SK-N-SH (cell line): ENCODE data around the gene ATF6B. TPM values are rescaled to one million over a fixed set of nuclear protein-coding genes. Genes with fewer than 3 reads are reported as not detected.

Source experiments
- CTCF ChIA-PET: fragments of 300-600, 350-600 bp; formaldehyde crosslinking; extraction: SDS; loops from one replicate; lab custom pipeline; 2021; lab: Yijun Ruan, JAX
- POLR2A ChIA-PET: fragments of 350-600 bp; sonication (Branson Sonifier 250); formaldehyde crosslinking; extraction: SDS; loops from one replicate; lab custom pipeline; 2020; ENCODE audit warnings: antibody characterized with exemption, inconsistent platforms; lab: Yijun Ruan, JAX
- DNase-seq: peaks from one replicate; pipeline ENCODE4 v3.0.0; 2012
- H2AFZ ChIP-seq: fragments of 200-600 bp; sonication (generic); 2 replicates; pipeline ENCODE4 v1.8.1; 2016; ENCODE audit warnings: antibody characterized with exemption, mild to moderate bottlenecking, low read depth
- H3F3A ChIP-seq: fragments of 200-600 bp; sonication (generic); replicated peaks from 2 replicates; pipeline ENCODE3; 2016; ENCODE audit warnings: antibody characterized with exemption, mild to moderate bottlenecking; ENCODE audit not compliant: insufficient read depth
- H3K27ac ChIP-seq, 2 experiments: fragments of 200-500 bp in 1 of 2; fragments of 200-600 bp in 1 of 2; sonication (Bioruptor generic) in 1 of 2; sonication (generic), shearing (Covaris generic) in 1 of 2; 2 replicates each; pipeline versions ENCODE4 v1.5.1 to v1.6.1; 2014 to 2016; ENCODE audit warnings: low read depth in 2 of 2, inconsistent platforms in 1 of 2, low read length in 1 of 2, mild to moderate bottlenecking in 1 of 2, mixed read lengths in 1 of 2
- H3K27me3 ChIP-seq: fragments of 200-600 bp; sonication (generic), shearing (Covaris generic); 2 replicates; pipeline ENCODE4 v1.6.1; 2016; ENCODE audit warnings: mixed run types; ENCODE audit not compliant: insufficient read depth
- H3K36me3 ChIP-seq, 2 experiments: fragments of 200-500 bp in 1 of 2; fragments of 200-600 bp in 1 of 2; sonication (Bioruptor generic) in 1 of 2; sonication (generic) in 1 of 2; replicated peaks in 1 of 2; 2 replicates each; pipeline versions ENCODE3 to v1.5.1; 2014 to 2016; ENCODE audit warnings: low read length in 1 of 2, mild to moderate bottlenecking in 1 of 2; ENCODE audit not compliant: insufficient read depth in 2 of 2, control insufficient read depth in 1 of 2
- H3K4me1 ChIP-seq, 2 experiments: fragments of 200-500 bp in 1 of 2; fragments of 200-600 bp in 1 of 2; sonication (Bioruptor generic) in 1 of 2; sonication (generic), shearing (Covaris generic) in 1 of 2; 2 replicates each; pipeline versions ENCODE4 v1.5.1 to v1.6.1; 2014 to 2016; ENCODE audit warnings: low read depth in 1 of 2, low read length in 1 of 2, mixed run types in 1 of 2; ENCODE audit not compliant: insufficient read depth in 2 of 2, control insufficient read depth in 1 of 2
- H3K4me2 ChIP-seq: fragments of 200-600 bp; sonication (generic), shearing (Covaris generic); 2 replicates; pipeline ENCODE4 v1.6.1; 2017; ENCODE audit warnings: mixed run types
- H3K4me3 ChIP-seq, 2 experiments: fragments of 200-500 bp in 1 of 2; fragments of 200-600 bp in 1 of 2; sonication (Bioruptor generic) in 1 of 2; sonication (generic), shearing (Covaris generic) in 1 of 2; 2 replicates each; pipeline versions ENCODE4 v1.5.1 to v1.8.1; 2014 to 2016; ENCODE audit warnings: low read depth in 2 of 2, inconsistent platforms in 1 of 2, low read length in 1 of 2, mild to moderate bottlenecking in 1 of 2, mixed read lengths in 1 of 2, moderate library complexity in 1 of 2
- H3K79me2 ChIP-seq: fragments of 200-600 bp; sonication (generic); 2 replicates; pipeline ENCODE4 v1.8.1; 2017; ENCODE audit warnings: mild to moderate bottlenecking; ENCODE audit not compliant: insufficient read depth
- H3K9ac ChIP-seq: fragments of 200-600 bp; sonication (generic); 2 replicates; pipeline ENCODE4 v1.6.1; 2017; ENCODE audit warnings: mixed run types
- H3K9me2 ChIP-seq: fragments of 200-600 bp; sonication (generic); 2 replicates; pipeline ENCODE4 v1.6.1; 2017; ENCODE audit warnings: mixed run types
- H3K9me3 ChIP-seq: fragments of 200-600 bp; sonication (generic); 2 replicates; pipeline ENCODE4 v1.6.1; 2017; ENCODE audit warnings: mixed run types, mild to moderate bottlenecking, moderate library complexity
- H4K20me1 ChIP-seq: fragments of 200-600 bp; sonication (generic); 2 replicates; pipeline ENCODE4 v1.6.1; 2017; ENCODE audit warnings: mild to moderate bottlenecking, mixed run types; ENCODE audit not compliant: insufficient read depth
- CHD2 ChIP-seq: fragments of 150-350 bp; IDR thresholded peaks from 2 replicates; pipeline ENCODE4 v1.6.1; 2018; ENCODE audit warnings: low read length; ENCODE audit not compliant: partially characterized antibody
- ELF1 ChIP-seq: IDR thresholded peaks from 2 replicates; pipeline ENCODE4 v1.4.0; 2012
- FOSL2 ChIP-seq: IDR thresholded peaks from 2 replicates; pipeline ENCODE4 v1.4.0; 2012; ENCODE audit warnings: low read depth, mild to moderate bottlenecking, moderate library complexity, borderline replicate concordance
- FOXM1 ChIP-seq: IDR thresholded peaks from 2 replicates; pipeline ENCODE4 v1.4.0; 2012; ENCODE audit warnings: low read depth, mild to moderate bottlenecking
- NFIC ChIP-seq: IDR thresholded peaks from 2 replicates; pipeline ENCODE4 v1.4.0; 2012; ENCODE audit warnings: borderline replicate concordance
- POLR2AphosphoS5 ChIP-seq: IDR thresholded peaks from 2 replicates; pipeline ENCODE4 v1.6.1; 2012; ENCODE audit warnings: low read depth, low read length
- RCOR1 ChIP-seq: fragments of 150-350 bp; IDR thresholded peaks from 2 replicates; pipeline ENCODE4 v1.6.1; 2017; ENCODE audit warnings: antibody characterized with exemption, low read length
- RXRA ChIP-seq: IDR thresholded peaks from 2 replicates; pipeline ENCODE4 v1.4.0; 2012; ENCODE audit warnings: low read depth, mild to moderate bottlenecking, borderline replicate concordance
- TCF12 ChIP-seq: IDR thresholded peaks from 2 replicates; pipeline ENCODE4 v1.4.0; 2012
- WGBS: methylation state at CpG from one replicate; pipeline ENCODE4 v1.1.6; 2017; ENCODE audit warnings: low lambda C conversion rate; 5-methylcytosine and 5-hydroxymethylcytosine counted together
- polyA plus RNA-seq, 3 experiments: library from polyadenylated mRNA; depleted of rRNA; stranded (reverse); fragments of >200 nt; gene quantifications; 2 replicates each; pipeline ENCODE4 v1.2.3, GENCODE V29; 2012
- TF ChIP-seq, protein P1 (sequence below): IDR thresholded peaks from 2 replicates; pipeline ENCODE4 v1.4.0; 2012; ENCODE audit warnings: low read depth
- TF ChIP-seq, protein P2 (sequence below): fragments of 150-350 bp; IDR thresholded peaks from 2 replicates; pipeline ENCODE4 v1.6.1; 2017; ENCODE audit warnings: antibody characterized with exemption, low read length, low read depth, borderline replicate concordance
- TF ChIP-seq, protein P3 (sequence below): IDR thresholded peaks from 2 replicates; pipeline ENCODE4 v1.4.0; 2012; ENCODE audit warnings: low read depth, borderline replicate concordance
- TF ChIP-seq, protein P4 (sequence below): IDR thresholded peaks from 2 replicates; pipeline ENCODE4 v1.4.0; 2012; ENCODE audit warnings: low read depth, borderline replicate concordance
- TF ChIP-seq, protein P5 (sequence below): fragments of 150-350 bp; IDR thresholded peaks from 2 replicates; pipeline ENCODE4 v1.6.1; 2016; ENCODE audit warnings: mild to moderate bottlenecking, low read depth, low read length
- TF ChIP-seq, protein P6 (sequence below): IDR thresholded peaks from 2 replicates; pipeline ENCODE4 v1.6.1; 2012; ENCODE audit warnings: mild to moderate bottlenecking, low read depth, low read length, moderate library complexity

Gene ATF6B
- polyA plus RNA-seq, 1 of the 3 experiments (the other 2 are of a cell fraction), result 61.3 TPM

DNA sequence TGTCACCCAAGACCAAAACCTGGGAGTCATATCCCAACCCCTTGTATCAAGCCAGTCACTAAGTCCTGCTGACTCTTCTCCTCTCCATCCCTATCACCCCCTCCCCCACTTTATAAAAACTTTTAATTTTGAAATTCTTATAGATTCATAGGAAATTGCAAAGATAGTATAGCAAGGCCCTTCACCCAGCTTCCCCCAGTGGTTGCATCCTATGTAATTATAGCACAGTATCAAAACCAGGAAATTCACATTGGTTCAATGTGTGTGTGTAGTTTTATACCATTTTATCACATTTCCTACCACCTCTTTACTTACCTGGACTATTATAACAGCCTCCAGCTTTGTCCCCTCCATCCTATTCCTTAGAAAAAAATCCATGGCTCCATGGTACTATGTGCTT is 30.0 kb upstream of the ATF6B start:
- CTCF ChIA-PET, result interaction anchor here (1.3 to 3.8 kb wide), 2 partner anchors 39 to 110 kb away, joined by 4 to 14 read pairs; no protein-coding TSS in a partner anchor
- Histone ChIP-seq H3K4me2 (no peak overlapping the region), H3K4me3 (no peak overlapping the region), H3K27ac (no peak overlapping the region), H3K27me3 (no peaks in the 10 kb centered on the region), H2AFZ (no peak overlapping the region), H3K36me3 (peaks cover 16 to 26% of the 10 kb centered on the region in 2 experiments), H4K20me1 (no peaks in the 10 kb centered on the region), H3K9me2 (no peaks in the 10 kb centered on the region), H3K4me1 (peaks cover 3 to 15% of the 10 kb centered on the region in 2 experiments; a peak in 2 of 4 replicates), H3K9ac (no peak overlapping the region), H3F3A (no peaks in the 10 kb centered on the region), H3K79me2 (peaks cover 19% of the 10 kb centered on the region), H3K9me3 (no peaks in the 10 kb centered on the region)
- POLR2A ChIA-PET, result interaction anchor here (0.5 kb wide), 1 partner anchor 36 kb away, joined by 3 read pairs; no protein-coding TSS in a partner anchor
- DNase-seq, result no peak
- TF ChIP-seq RXRA (no peak), NFIC (no peak), TCF12 (no peak), RCOR1 (no peak), POLR2AphosphoS5 (no peak), FOXM1 (no peak)
- TF ChIP-seq, protein P1, sequence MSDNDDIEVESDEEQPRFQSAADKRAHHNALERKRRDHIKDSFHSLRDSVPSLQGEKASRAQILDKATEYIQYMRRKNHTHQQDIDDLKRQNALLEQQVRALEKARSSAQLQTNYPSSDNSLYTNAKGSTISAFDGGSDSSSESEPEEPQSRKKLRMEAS, result no peak
- TF ChIP-seq, protein P2, sequence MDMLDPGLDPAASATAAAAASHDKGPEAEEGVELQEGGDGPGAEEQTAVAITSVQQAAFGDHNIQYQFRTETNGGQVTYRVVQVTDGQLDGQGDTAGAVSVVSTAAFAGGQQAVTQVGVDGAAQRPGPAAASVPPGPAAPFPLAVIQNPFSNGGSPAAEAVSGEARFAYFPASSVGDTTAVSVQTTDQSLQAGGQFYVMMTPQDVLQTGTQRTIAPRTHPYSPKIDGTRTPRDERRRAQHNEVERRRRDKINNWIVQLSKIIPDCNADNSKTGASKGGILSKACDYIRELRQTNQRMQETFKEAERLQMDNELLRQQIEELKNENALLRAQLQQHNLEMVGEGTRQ, result no peak
- TF ChIP-seq, protein P3, sequence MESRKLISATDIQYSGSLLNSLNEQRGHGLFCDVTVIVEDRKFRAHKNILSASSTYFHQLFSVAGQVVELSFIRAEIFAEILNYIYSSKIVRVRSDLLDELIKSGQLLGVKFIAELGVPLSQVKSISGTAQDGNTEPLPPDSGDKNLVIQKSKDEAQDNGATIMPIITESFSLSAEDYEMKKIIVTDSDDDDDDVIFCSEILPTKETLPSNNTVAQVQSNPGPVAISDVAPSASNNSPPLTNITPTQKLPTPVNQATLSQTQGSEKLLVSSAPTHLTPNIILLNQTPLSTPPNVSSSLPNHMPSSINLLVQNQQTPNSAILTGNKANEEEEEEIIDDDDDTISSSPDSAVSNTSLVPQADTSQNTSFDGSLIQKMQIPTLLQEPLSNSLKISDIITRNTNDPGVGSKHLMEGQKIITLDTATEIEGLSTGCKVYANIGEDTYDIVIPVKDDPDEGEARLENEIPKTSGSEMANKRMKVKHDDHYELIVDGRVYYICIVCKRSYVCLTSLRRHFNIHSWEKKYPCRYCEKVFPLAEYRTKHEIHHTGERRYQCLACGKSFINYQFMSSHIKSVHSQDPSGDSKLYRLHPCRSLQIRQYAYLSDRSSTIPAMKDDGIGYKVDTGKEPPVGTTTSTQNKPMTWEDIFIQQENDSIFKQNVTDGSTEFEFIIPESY, result no peak

DNA sequence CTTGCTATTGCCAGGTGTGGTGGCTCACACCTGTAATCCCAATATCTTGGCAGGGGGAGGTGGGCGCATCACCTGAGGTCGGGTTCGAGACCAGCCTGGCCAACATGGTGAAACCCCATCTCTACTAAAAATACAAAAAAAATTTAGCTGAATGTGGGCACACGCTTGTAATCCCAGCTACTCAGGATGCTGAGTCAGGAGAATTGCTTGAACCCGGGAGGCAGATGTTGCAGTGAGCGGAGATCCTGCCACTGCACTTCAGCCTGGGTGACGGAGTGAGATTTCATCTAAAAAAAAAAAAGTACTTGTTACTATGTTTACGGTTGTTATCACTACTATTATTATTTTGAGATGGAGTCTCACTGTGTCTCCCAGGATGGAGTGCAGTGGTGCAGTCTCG is 28.8 kb upstream of the ATF6B start:
- 98% methylated on average over 9 of the region's 9 CpGs for WGBS
- no peaks in the 10 kb centered on the region for H3K27me3 ChIP-seq
- no peak for TF ChIP-seq CHD2
- no peak for TF ChIP-seq POLR2AphosphoS5
- TF ChIP-seq FOSL2, result no peak
- TF ChIP-seq ELF1, result no peak
- TF ChIP-seq, protein P4, sequence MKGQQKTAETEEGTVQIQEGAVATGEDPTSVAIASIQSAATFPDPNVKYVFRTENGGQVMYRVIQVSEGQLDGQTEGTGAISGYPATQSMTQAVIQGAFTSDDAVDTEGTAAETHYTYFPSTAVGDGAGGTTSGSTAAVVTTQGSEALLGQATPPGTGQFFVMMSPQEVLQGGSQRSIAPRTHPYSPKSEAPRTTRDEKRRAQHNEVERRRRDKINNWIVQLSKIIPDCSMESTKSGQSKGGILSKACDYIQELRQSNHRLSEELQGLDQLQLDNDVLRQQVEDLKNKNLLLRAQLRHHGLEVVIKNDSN, result no peak
- TF ChIP-seq, protein P5, sequence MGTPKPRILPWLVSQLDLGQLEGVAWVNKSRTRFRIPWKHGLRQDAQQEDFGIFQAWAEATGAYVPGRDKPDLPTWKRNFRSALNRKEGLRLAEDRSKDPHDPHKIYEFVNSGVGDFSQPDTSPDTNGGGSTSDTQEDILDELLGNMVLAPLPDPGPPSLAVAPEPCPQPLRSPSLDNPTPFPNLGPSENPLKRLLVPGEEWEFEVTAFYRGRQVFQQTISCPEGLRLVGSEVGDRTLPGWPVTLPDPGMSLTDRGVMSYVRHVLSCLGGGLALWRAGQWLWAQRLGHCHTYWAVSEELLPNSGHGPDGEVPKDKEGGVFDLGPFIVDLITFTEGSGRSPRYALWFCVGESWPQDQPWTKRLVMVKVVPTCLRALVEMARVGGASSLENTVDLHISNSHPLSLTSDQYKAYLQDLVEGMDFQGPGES, result no peak
- TF ChIP-seq, protein P6, sequence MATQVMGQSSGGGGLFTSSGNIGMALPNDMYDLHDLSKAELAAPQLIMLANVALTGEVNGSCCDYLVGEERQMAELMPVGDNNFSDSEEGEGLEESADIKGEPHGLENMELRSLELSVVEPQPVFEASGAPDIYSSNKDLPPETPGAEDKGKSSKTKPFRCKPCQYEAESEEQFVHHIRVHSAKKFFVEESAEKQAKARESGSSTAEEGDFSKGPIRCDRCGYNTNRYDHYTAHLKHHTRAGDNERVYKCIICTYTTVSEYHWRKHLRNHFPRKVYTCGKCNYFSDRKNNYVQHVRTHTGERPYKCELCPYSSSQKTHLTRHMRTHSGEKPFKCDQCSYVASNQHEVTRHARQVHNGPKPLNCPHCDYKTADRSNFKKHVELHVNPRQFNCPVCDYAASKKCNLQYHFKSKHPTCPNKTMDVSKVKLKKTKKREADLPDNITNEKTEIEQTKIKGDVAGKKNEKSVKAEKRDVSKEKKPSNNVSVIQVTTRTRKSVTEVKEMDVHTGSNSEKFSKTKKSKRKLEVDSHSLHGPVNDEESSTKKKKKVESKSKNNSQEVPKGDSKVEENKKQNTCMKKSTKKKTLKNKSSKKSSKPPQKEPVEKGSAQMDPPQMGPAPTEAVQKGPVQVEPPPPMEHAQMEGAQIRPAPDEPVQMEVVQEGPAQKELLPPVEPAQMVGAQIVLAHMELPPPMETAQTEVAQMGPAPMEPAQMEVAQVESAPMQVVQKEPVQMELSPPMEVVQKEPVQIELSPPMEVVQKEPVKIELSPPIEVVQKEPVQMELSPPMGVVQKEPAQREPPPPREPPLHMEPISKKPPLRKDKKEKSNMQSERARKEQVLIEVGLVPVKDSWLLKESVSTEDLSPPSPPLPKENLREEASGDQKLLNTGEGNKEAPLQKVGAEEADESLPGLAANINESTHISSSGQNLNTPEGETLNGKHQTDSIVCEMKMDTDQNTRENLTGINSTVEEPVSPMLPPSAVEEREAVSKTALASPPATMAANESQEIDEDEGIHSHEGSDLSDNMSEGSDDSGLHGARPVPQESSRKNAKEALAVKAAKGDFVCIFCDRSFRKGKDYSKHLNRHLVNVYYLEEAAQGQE, result no peak
- TF ChIP-seq RCOR1, result no peak
- TF ChIP-seq, all 33 proteins: peak for 0
- Histone ChIP-seq H3F3A (peaks cover 4% of the 10 kb centered on the region), H2AFZ (no peak overlapping the region), H4K20me1 (no peaks in the 10 kb centered on the region), H3K36me3 (peaks cover 16 to 22% of the 10 kb centered on the region in 2 experiments), H3K4me1 (peaks cover 13 to 26% of the 10 kb centered on the region in 2 experiments; a peak in 3 of 4 replicates), H3K4me2 (no peak overlapping the region), H3K27ac (no peak overlapping the region), H3K79me2 (peaks cover 19% of the 10 kb centered on the region), H3K9me2 (no peaks in the 10 kb centered on the region), H3K9me3 (no peaks in the 10 kb centered on the region), H3K9ac (no peak overlapping the region), H3K4me3 (no peak overlapping the region)
- ChIA-PET POLR2A (no interaction called here), CTCF (interaction anchor here (1.3 kb wide), 1 partner anchor 109 kb away, joined by 4 read pairs; no protein-coding TSS in a partner anchor)
- DNase-seq, result no peak
